Cerebellar cortex (tissue), 1 donor: ENCODE results near the gene TMEM44.
A peak's percentile ranks its signal among the peaks of the same experiment; 100 is the strongest.
"Not testable (repeated sequence)": the region's sequence is repeated elsewhere in the genome, so short reads cannot be mapped to it uniquely, and the experiment has no call there.

Experiments used
- DNase-seq: peaks from one replicate; pipeline ENCODE4 v3.0.0-alpha.2; 2015; ENCODE audit warnings: low spot score

The TMEM44 gene

DNA sequence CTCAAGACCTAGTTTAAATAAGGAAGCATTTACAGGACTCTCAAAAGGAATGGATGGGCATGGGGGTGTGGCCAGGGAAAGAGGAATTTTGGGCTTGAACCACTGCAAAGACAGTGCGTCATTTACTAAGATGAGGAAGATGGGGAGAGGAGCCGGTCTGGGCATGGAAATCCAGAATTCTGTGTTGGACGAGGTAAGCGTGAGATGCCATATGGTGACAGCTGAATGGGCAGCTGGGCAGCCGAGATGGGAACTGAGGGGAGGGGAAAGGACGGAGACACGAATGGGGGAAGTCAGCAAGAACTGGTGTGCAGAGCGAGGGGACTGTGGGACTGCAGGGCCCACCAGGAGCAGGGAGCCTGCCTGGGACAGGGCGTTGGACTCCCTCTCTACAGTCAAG, 24.2 kb downstream of the TMEM44 start:
- DNase-seq, result no peak

DNA sequence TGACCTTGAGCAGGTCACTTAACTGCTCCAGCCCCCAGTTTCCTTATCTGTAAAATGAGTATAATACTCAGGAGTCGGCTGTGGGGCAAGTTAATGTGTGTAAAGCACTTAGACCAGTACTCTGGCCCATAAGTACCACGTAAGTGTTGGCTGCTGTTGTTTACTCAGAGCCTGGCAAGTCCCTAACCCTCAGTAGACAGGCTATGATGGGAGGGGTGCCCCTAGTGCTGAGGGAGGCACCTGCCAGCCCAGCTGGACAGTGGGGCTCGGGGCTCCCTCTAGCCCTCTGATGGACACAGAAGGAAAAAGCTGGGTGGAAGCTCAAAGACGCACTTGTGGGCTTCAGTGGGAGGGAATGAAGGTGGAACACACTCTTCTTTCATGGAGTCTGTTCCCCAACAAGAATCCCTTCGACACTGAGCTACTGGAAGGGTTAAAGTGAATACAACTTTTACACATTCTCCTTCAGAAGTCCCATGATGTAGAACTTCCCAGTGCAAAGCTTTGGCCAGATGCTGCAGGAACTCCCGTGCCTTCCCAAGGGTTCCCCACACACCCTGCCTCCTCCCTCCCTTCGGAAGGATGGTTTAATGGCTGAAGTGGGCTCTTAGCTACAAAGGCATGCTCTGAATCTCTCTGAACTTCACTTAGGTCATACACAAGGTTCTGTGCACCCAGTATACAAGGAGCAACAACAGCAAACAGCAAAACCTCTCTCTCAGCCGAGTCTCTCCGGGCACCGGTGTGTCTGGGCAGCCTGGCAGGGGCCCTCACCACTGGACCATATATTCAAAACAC, 25.4 kb downstream of the TMEM44 start:
- no peak for DNase-seq

DNA sequence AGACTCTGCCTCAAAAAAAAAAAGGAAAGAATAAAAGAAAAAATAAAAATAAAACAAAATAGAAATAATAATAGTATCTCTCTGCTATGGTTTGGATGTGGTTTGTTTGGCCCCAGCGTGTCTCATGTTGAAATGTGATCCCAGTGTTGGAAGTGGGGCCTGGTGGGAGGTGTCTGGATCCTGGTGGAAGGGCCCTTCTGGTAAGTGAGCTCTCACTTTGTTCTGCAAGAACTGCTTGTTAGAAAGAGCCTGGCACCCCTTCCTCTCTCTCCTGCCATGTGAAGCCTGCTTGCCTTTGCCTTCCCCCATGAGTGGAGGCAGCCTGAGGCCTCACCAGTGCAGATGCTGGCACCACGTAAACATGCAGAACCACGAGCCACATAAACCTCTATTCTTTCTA, 26.3 kb downstream of the TMEM44 start:
- no peak for DNase-seq

DNA sequence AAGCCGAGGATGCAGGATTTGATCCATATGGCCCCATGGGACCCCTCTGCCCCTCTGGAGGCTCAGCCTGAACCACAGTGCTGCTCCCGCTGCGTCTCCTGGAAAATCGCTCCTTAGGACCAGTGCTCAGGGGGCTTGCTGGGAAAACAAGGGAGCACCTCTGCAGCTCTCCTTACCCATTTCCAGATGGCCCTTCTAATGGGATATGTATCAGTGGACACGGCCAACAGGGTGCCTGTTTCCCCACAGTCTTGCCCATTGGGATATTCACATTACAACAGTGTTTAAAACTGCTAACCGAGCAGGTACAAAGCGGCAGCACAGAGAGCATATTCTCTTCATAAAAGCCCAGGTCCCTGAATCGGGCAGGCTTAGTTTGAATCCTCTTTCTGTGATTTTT, 27.1 kb downstream of the TMEM44 start:
- no peak for DNase-seq

DNA sequence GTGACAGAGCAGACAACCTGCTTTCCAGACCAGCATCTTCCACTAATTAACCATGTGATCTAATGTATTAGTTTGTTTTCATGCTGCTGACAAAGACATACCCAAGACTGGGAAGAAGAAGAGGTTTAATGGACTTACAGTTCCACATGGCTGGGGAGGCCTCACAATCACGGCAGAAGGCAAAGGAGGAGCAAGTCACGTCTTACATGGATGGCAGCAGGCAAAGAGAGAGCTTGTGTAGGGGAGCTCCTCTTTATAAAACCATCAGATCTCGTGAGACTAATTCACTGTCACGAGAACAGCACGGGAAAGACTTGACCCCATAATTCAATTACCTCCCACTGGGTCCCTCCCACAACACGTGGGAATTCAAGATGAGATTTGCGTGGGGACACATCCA, 27.9 kb downstream of the TMEM44 start:
- not testable (repeated sequence) for DNase-seq

DNA sequence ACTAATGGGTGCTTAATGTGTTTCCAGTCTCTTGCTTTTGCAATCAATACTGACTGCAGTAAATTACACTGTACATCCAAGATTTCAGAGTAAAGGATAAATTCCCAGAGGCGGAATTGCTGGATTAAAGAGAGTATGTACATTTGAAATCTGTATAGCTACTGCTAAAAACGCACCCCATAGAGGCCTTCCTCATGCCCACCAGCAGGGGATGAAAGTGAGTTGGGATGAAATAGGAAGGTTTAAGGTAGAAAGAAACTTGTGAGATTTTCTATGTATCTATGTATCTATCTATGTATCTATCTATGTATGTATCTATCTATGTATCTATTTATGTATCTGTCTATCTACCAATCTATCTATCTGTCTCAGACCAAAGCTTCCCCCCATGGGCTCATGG, 28.4 kb downstream of the TMEM44 start:
- no peak for DNase-seq

DNA sequence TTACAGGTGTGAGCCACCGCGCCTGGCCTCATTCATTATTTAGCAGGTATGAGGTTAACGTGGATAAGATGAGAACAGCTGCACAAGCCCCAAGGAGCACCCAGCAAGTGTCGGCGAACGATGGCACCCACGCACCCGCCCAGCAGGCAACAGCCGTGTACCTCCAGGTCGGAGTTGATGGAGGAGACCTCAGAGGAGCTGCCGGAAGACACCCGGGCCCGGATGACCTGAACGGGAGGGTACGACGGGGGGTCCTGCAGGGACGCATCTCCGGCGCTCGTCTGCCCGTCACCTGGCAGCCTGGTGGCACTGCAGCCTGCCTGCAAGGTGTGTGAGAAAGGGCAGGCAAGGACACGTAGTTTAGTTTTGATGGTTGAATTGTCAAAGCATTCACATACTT, 29.1 kb downstream of the TMEM44 start:
- DNase-seq, result no peak

DNA sequence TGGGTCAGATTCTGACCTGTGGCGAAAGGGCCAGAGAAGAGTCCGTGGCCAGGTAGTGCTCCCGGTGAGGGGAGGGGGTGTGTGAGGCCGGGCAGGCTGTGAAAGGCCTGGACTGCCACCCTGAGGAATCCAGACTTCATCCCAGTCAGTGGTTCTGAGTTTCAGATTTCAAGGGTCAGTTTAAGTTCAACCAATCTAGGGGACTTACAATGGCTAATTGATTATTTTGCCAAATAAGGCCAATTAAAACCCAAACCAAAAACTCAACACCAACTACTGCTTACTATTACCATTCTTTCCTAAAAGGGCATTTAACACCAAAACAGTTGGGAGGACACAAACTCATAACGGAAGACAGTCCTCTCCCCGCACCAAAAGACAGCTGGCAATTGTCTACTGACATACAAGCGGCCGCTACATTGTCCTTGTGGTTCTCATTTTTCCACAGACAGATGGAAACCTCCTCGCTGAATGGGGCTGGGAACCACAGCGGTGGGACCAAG, 30.5 kb downstream of the TMEM44 start:
- DNase-seq, result no peak

DNA sequence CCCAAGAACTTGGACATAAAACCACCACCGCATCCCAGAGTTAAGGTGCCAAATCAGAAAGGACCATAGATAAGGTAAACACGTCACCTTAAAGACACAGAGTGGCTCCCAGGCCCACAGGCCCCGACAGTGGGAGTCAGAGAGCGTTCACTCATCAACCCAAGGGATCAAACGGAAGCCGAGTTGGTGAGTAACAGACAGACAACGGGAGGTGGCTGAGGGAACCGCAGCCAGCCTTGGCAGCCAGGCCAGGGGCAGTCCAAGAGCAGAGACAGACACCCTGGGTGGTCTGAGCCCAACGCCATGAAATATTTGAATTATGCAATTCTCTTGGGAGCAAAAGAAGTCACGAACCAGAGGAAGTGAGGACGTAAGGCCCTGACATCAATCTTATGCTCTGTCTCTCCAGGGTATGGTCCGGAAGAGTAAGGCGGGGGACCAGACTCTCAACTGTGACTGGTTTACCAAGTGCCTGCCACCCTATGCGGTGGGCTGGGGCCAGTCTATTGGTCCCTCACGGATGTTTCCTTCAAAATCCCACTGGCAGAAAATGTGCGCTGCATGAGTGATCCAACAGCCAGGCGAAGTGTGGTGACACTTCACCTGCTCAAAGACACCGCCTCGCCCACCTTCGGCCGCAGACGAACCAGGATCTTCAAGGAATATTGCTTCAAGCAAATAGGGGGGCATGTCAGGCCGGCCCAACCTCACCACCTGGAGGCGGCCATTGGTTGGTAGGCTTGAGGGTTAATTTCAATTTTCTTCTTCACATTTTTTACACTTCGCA, 34.3 kb downstream of the TMEM44 start:
- DNase-seq, result no peak

DNA sequence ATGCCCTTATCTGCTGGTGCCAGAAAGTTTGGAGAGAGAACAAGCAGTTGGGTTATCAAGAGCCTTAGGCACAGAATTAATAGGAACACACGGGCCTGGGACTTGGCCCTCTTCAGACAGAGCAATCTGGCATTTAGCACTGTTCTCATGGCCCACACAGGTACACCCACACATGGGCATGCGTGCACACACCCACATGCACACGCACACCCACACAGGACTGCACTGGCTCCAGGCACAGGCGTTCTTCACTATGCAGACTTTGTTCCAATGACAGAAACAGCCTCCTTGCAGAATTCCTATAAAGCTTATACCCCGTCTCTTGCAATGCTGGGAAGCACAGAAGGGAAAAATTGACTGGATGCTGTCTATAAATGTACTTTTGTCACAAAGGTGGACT, 36.3 kb downstream of the TMEM44 start:
- no peak for DNase-seq

DNA sequence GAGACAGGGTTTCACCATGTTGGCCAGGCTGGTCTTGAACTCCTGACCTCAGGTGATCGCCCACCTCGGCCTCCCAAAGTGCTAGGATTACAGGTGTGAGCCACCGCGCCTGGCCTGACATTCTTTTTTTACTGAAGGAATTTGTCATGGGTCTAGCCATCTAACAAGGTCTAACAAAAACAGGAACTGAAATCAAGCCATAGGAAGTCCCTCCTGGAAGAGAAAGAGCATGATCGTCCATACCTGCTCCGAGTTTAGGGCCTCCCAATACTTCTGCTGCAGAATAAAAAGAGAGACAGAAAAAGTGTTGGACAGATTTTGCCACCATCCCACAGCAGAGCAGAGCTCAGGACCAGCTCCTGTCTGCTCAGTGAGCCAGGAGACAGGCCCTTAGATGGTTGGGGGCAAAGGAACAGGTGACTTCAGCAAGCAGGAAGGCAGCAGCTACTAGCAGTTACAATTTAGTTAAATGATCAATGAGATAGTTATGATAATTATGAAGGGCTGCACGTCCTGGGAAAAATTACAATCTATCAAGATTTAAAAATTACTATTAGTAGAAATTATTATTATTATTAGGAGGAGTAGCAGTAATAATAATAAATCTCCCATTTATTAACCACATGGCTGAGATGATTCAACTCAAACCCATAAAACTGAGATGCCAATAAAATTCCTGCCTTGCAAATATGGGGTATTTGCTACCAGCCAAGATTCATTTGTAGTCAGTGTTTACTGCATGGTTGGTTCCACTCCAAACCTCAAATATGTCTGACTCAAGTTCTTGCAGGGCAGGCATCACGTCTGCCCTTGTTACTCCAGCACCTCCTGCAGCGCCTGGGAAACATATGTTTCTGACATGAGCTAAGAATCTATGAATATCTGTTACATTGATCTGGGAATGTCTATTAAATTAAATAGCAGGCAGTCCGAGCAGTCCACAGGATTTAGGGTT, 40.1 kb downstream of the TMEM44 start:
- DNase-seq, result no peak

DNA sequence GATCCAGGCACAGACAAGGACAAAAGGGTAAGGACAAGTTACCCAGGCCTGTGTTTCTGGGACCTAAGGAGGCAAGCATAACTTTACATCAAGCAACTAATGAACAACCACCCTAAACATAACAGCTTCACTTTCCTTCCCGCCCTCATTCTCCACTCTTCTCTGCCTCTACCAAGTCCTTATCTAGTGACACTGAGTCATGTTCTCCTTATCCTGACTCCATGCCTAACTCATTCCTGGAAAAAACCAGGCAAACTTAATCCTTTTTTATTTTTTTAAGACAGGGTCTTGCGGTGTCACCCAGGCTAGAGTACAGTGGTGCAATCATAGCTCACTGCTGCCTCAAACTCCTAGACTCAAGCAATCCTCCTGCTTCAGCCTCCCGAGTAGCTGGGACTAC, 44.5 kb downstream of the TMEM44 start:
- DNase-seq, result no peak

DNA sequence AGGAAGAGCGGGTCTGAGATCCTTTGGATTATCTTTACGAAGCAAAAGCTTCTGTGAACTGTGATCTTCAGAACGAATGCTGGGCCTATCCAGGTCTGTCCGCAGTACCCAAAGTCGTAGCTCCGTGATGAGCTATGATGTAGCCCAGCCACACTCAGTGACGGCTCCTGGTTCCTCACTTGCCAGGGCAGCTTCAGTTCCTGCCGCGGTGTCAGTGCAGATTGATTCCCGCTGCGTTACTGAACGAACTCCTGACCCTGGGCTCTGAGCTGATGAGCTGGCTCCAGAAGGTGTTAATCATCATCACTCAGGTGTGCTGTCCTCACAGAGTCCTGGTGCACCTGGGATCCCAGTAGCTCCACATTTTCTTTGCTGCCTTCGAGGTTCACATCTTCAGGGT, 45.0 kb downstream of the TMEM44 start:
- no peak for DNase-seq

DNA sequence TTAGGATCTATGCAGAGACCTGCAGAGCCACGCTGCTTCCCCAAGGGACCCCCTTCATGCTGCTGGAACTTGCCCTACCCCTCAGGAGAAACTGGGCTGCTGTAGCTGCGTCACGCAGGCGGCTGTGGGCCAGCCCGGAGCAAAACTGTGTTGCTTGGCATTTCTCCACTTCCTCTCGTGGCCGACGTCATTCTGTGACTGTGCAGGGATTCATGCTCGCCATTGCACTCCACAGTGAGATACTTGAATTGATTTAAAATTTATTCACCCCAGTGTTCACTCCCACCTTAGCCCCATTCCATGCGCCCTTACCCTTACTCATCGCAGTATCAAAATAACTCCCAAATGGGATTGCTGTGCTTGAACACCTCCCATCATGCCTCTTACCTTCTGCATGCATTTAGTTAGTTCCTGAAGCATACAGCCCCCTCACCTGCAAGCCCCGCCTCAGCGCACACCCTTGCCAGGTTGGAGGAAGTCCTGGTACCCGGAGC, 45.7 kb downstream of the TMEM44 start:
- DNase-seq, result no peak

DNA sequence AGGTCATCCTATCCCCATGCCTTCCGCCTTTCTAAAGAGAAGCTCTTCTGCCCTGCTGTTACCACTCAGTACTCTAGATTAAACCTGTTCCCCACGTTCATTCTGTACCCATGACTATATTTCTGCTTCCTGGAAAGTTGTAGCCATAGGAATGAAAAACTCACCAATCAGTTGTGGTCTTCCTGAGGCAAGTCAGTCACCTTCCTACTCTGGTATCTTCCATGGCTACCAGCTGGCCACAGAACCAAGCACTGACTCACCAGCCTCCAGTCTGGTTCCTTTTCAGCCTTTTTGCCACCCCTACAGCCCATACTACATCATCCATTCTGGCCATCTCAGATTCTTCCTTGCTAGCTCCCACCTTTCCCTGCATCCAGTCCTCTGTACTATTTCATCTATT, 46.4 kb downstream of the TMEM44 start:
- DNase-seq, result no peak

DNA sequence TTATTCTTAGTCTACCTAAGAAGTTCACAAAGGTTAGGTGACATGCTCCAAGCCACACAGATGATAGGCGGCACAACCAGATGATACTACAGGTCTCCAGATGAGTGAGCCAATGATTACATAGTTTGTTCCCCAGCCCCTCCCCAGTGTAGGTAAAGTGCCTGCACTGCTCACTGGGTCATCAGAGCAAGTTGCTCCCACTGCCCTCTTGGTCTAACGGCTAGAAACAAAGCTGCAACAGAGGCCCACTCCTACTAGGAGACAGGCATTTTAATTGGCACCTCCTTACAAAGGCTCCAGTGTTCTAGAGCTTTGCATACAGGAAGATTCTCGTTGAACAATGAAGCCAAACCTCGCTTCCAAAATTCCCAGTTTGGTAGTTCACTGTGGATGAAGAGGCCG, 47.3 kb downstream of the TMEM44 start:
- no peak for DNase-seq

DNA sequence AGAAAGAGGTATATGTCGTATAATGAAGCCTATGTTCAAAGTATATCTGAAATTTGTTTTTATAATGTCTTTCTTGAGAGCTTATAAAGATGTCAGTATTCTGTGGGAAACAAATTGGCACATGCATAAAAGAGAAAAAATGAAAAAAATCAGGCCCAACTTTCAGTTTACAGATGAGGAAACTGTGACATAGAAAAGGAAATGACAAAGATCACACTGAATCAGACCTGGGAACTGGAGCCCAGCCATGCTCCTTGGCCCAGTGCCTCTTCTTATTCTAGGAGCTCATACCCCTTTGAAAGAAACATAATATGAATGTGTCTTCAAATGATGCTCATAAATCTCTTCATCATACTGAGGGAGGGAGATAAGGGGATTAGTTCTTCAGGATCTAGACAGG, 48.4 kb downstream of the TMEM44 start:
- no peak for DNase-seq

DNA sequence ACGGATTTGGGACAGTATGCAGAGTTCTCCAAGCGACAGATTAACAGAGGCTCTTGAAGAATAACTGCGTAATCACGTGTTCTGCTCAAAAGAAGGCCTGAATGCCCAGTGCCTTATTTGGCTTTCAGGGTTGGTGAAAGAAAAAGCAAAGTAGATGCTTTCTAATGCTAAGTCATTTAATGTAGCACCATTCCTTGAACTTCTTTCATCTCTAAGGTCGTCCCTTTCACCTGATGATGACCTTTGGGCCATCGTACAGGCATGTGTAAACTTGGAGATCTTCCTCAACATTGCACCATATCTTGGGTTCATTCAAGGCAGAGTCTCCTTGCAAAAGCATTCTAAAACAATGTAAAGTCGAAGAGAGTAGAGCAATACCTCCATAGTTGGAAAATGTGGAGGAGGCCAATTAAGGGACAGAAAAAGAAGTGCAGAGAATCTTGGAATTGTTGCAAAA, 48.9 kb downstream of the TMEM44 start:
- DNase-seq, result peak; percentile 45

DNA sequence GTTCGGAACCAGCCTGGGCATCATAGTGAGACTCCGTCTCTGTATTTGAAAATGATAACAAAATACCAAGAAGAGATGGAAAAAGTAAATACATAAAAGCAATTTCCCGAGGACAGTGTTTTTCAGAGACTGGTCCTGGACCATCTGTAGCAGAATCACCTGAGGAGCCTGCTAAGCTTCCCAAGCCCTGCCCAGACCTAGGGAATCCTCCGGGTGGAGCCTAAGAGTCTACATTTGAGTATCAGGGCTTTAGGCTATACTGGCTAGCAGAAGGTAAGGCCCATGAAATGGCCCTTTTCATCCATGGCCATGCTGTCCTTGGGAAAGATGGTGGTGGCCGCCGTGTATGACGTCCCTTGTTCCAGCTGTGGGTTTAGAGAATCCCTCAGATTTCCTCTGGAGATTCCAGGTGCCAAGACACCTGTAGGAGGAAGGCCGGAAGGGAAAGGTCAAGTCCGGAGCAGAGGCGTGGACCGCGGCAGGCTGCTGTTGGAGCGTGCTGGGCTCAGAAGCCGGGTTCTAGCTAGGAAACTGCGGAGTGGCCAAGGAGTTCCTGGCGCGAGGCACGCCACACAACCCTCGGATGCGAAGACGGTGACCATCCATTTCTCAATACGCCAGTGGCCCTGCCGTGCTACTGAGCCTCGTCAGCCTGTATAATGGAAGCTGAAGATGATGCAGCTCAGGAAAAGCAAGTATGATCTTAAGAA, 50.9 kb downstream of the TMEM44 start:
- peak; percentile 13 for DNase-seq

DNA sequence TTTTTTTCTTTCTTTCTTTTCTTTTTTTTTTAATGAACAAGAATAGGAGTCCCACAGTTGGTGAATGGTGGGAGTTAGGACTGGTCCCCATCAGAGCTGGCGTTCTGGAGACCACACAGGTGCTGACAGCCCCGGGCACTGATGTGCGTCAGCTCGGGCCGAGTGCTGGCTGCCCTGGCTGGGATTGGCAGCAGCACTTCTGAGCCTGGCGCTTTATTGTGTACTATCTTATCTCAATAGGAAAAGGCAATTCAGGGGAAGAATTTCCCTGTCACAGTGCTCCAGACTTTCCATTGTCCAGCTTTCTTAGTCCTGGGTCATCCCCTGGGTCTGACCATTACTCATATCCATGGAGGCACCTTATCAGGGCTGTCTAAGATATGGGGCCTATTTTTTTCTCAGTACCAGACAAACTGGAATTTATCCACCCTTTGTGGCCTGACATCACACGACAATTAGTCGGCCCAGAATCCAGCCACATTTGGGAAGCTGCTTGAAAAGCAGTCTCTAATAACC, 54.1 kb downstream of the TMEM44 start:
- DNase-seq, result no peak
